SK-N-SH (cell line): ENCODE measurements around the gene LILRB4. TPM values are rescaled to one million over a fixed set of nuclear protein-coding genes. Genes with fewer than 3 reads are reported as not detected.

ENCODE experiments used
- CTCF ChIA-PET: fragments of 300-600, 350-600 bp; formaldehyde crosslinking; extraction: SDS; loops from one replicate; lab custom pipeline; 2021; lab: Yijun Ruan, JAX
- POLR2A ChIA-PET: fragments of 350-600 bp; sonication (Branson Sonifier 250); formaldehyde crosslinking; extraction: SDS; loops from one replicate; lab custom pipeline; 2020; ENCODE audit warnings: antibody characterized with exemption, inconsistent platforms; lab: Yijun Ruan, JAX
- DNase-seq: peaks from one replicate; pipeline ENCODE4 v3.0.0; 2012
- H2AFZ ChIP-seq: fragments of 200-600 bp; sonication (generic); 2 replicates; pipeline ENCODE4 v1.8.1; 2016; ENCODE audit warnings: antibody characterized with exemption, mild to moderate bottlenecking, low read depth
- H3F3A ChIP-seq: fragments of 200-600 bp; sonication (generic); replicated peaks from 2 replicates; pipeline ENCODE3; 2016; ENCODE audit warnings: antibody characterized with exemption, mild to moderate bottlenecking; ENCODE audit not compliant: insufficient read depth
- H3K27ac ChIP-seq, 2 experiments: fragments of 200-500 bp in 1 of 2; fragments of 200-600 bp in 1 of 2; sonication (Bioruptor generic) in 1 of 2; sonication (generic), shearing (Covaris generic) in 1 of 2; 2 replicates each; pipeline versions ENCODE4 v1.5.1 to v1.6.1; 2014 to 2016; ENCODE audit warnings: low read depth in 2 of 2, inconsistent platforms in 1 of 2, low read length in 1 of 2, mild to moderate bottlenecking in 1 of 2, mixed read lengths in 1 of 2
- H3K27me3 ChIP-seq: fragments of 200-600 bp; sonication (generic), shearing (Covaris generic); 2 replicates; pipeline ENCODE4 v1.6.1; 2016; ENCODE audit warnings: mixed run types; ENCODE audit not compliant: insufficient read depth
- H3K36me3 ChIP-seq, 2 experiments: fragments of 200-500 bp in 1 of 2; fragments of 200-600 bp in 1 of 2; sonication (Bioruptor generic) in 1 of 2; sonication (generic) in 1 of 2; replicated peaks in 1 of 2; 2 replicates each; pipeline versions ENCODE3 to v1.5.1; 2014 to 2016; ENCODE audit warnings: low read length in 1 of 2, mild to moderate bottlenecking in 1 of 2; ENCODE audit not compliant: insufficient read depth in 2 of 2, control insufficient read depth in 1 of 2
- H3K4me1 ChIP-seq, 2 experiments: fragments of 200-500 bp in 1 of 2; fragments of 200-600 bp in 1 of 2; sonication (Bioruptor generic) in 1 of 2; sonication (generic), shearing (Covaris generic) in 1 of 2; 2 replicates each; pipeline versions ENCODE4 v1.5.1 to v1.6.1; 2014 to 2016; ENCODE audit warnings: low read depth in 1 of 2, low read length in 1 of 2, mixed run types in 1 of 2; ENCODE audit not compliant: insufficient read depth in 2 of 2, control insufficient read depth in 1 of 2
- H3K4me2 ChIP-seq: fragments of 200-600 bp; sonication (generic), shearing (Covaris generic); 2 replicates; pipeline ENCODE4 v1.6.1; 2017; ENCODE audit warnings: mixed run types
- H3K4me3 ChIP-seq, 2 experiments: fragments of 200-500 bp in 1 of 2; fragments of 200-600 bp in 1 of 2; sonication (Bioruptor generic) in 1 of 2; sonication (generic), shearing (Covaris generic) in 1 of 2; 2 replicates each; pipeline versions ENCODE4 v1.5.1 to v1.8.1; 2014 to 2016; ENCODE audit warnings: low read depth in 2 of 2, inconsistent platforms in 1 of 2, low read length in 1 of 2, mild to moderate bottlenecking in 1 of 2, mixed read lengths in 1 of 2, moderate library complexity in 1 of 2
- H3K79me2 ChIP-seq: fragments of 200-600 bp; sonication (generic); 2 replicates; pipeline ENCODE4 v1.8.1; 2017; ENCODE audit warnings: mild to moderate bottlenecking; ENCODE audit not compliant: insufficient read depth
- H3K9ac ChIP-seq: fragments of 200-600 bp; sonication (generic); 2 replicates; pipeline ENCODE4 v1.6.1; 2017; ENCODE audit warnings: mixed run types
- H3K9me2 ChIP-seq: fragments of 200-600 bp; sonication (generic); 2 replicates; pipeline ENCODE4 v1.6.1; 2017; ENCODE audit warnings: mixed run types
- H3K9me3 ChIP-seq: fragments of 200-600 bp; sonication (generic); 2 replicates; pipeline ENCODE4 v1.6.1; 2017; ENCODE audit warnings: mixed run types, mild to moderate bottlenecking, moderate library complexity
- H4K20me1 ChIP-seq: fragments of 200-600 bp; sonication (generic); 2 replicates; pipeline ENCODE4 v1.6.1; 2017; ENCODE audit warnings: mild to moderate bottlenecking, mixed run types; ENCODE audit not compliant: insufficient read depth
- CHD2 ChIP-seq: fragments of 150-350 bp; IDR thresholded peaks from 2 replicates; pipeline ENCODE4 v1.6.1; 2018; ENCODE audit warnings: low read length; ENCODE audit not compliant: partially characterized antibody
- ELF1 ChIP-seq: IDR thresholded peaks from 2 replicates; pipeline ENCODE4 v1.4.0; 2012
- EP300 ChIP-seq, 2 experiments: IDR thresholded peaks; 2 replicates each; pipeline versions ENCODE4 v1.4.0 to v1.6.1; 2012; ENCODE audit warnings: borderline replicate concordance in 1 of 2, low read depth in 1 of 2, low read length in 1 of 2
- EZH2phosphoT487 ChIP-seq: fragments of 200-600 bp; sonication (generic); IDR thresholded peaks from 2 replicates; pipeline ENCODE4 v1.6.1; 2017; ENCODE audit warnings: low read depth, mixed run types, mild to moderate bottlenecking, antibody characterized with exemption, moderate library complexity, borderline replicate concordance
- FOXJ3 ChIP-seq: sonication (generic); formaldehyde crosslinking; IDR thresholded peaks from 2 replicates; pipeline ENCODE4 v1.5.1; 2020; ENCODE audit warnings: mild to moderate bottlenecking, missing genetic modification reagents
- GABPA ChIP-seq: IDR thresholded peaks from 2 replicates; pipeline ENCODE4 v1.4.0; 2012; ENCODE audit warnings: low read depth, mild to moderate bottlenecking
- GATA2 ChIP-seq: sonication (generic); formaldehyde crosslinking; IDR thresholded peaks from 2 replicates; pipeline ENCODE4 v1.5.0; 2020; ENCODE audit warnings: mild to moderate bottlenecking, missing genetic modification reagents
- MAX ChIP-seq: IDR thresholded peaks from 2 replicates; pipeline ENCODE4 v1.4.0; 2012; ENCODE audit warnings: low read depth
- MEF2A ChIP-seq: IDR thresholded peaks from 2 replicates; pipeline ENCODE4 v1.4.0; 2012; ENCODE audit warnings: low read depth, borderline replicate concordance
- MXI1 ChIP-seq: IDR thresholded peaks from 2 replicates; pipeline ENCODE4 v1.6.1; 2012; ENCODE audit warnings: mild to moderate bottlenecking, low read depth, low read length, improper control_type of control experiment
- NFIC ChIP-seq: IDR thresholded peaks from 2 replicates; pipeline ENCODE4 v1.4.0; 2012; ENCODE audit warnings: borderline replicate concordance
- NRF1 ChIP-seq: IDR thresholded peaks from 2 replicates; pipeline ENCODE4 v1.6.1; 2012; ENCODE audit warnings: low read depth, mild to moderate bottlenecking, low read length
- POLR2AphosphoS5 ChIP-seq: IDR thresholded peaks from 2 replicates; pipeline ENCODE4 v1.6.1; 2012; ENCODE audit warnings: low read depth, low read length
- RAD21 ChIP-seq: IDR thresholded peaks from 2 replicates; pipeline ENCODE4 v1.6.1; 2012; ENCODE audit warnings: mild to moderate bottlenecking, low read length
- RCOR1 ChIP-seq: fragments of 150-350 bp; IDR thresholded peaks from 2 replicates; pipeline ENCODE4 v1.6.1; 2017; ENCODE audit warnings: antibody characterized with exemption, low read length
- RFX5 ChIP-seq: IDR thresholded peaks from 2 replicates; pipeline ENCODE4 v1.6.1; 2012; ENCODE audit warnings: mild to moderate bottlenecking, improper control_type of control experiment, low read length
- RXRA ChIP-seq: IDR thresholded peaks from 2 replicates; pipeline ENCODE4 v1.4.0; 2012; ENCODE audit warnings: low read depth, mild to moderate bottlenecking, borderline replicate concordance
- SMC3 ChIP-seq: IDR thresholded peaks from 2 replicates; pipeline ENCODE4 v1.6.1; 2012; ENCODE audit warnings: low read depth, low read length, improper control_type of control experiment
- YY1 ChIP-seq: IDR thresholded peaks from 2 replicates; pipeline ENCODE4 v1.4.0; 2012; ENCODE audit warnings: low read depth, mild to moderate bottlenecking
- ZBTB33 ChIP-seq: IDR thresholded peaks from 2 replicates; pipeline ENCODE4 v1.4.0; 2012; ENCODE audit warnings: low read depth, borderline replicate concordance
- WGBS: methylation state at CpG from one replicate; pipeline ENCODE4 v1.1.6; 2017; ENCODE audit warnings: low lambda C conversion rate; 5-methylcytosine and 5-hydroxymethylcytosine counted together
- polyA plus RNA-seq, 3 experiments: library from polyadenylated mRNA; depleted of rRNA; stranded (reverse); fragments of >200 nt; gene quantifications; 2 replicates each; pipeline ENCODE4 v1.2.3, GENCODE V29; 2012

LILRB4 gene
- polyA plus RNA-seq, 1 of the 3 experiments (the other 2 are of a cell fraction), result not detected

- no peaks in the 10 kb centered on the region for H3K4me1 ChIP-seq
- H3K27ac ChIP-seq, result no peak overlapping the region
- H3K79me2 ChIP-seq, result no peaks in the 10 kb centered on the region
- H2AFZ ChIP-seq, result no peak overlapping the region
- ChIA-PET CTCF (interaction anchor here (1.2 to 6.1 kb wide), 6 partner anchors 10 to 183 kb away, joined by 3 to 48 read pairs (median 18); partner anchors contain the start of gene LILRB4), POLR2A (no interaction called here)
- H3F3A ChIP-seq, result no peaks in the 10 kb centered on the region
- 10% methylated on average over 1 of the region's 1 CpG for WGBS
- H3K27me3 ChIP-seq, result peaks cover 3% of the 10 kb centered on the region; the same call in 1 of the 2 replicates
- H3K36me3 ChIP-seq, result no peaks in the 10 kb centered on the region
- no peaks in the 10 kb centered on the region for H3K9me2 ChIP-seq
- no peaks in the 10 kb centered on the region for H3K9me3 ChIP-seq
- no peak overlapping the region for H3K9ac ChIP-seq
- no peaks in the 10 kb centered on the region for H4K20me1 ChIP-seq
- TF ChIP-seq GABPA, result no peak
- no peak for TF ChIP-seq MXI1
- no peak for TF ChIP-seq NRF1
- no peak for TF ChIP-seq NFIC
- no peak for TF ChIP-seq RXRA
- TF ChIP-seq EP300 (IDR thresholded peaks at IDR 0.05; ENCODE audit: borderline replicate concordance in 1 of 2, low read depth in 1 of 2, low read length in 1 of 2), result no peak
- no peak for TF ChIP-seq EZH2phosphoT487
- no peak for TF ChIP-seq MEF2A
- TF ChIP-seq ZBTB33, result no peak
- TF ChIP-seq POLR2AphosphoS5, result no peak
- no peak for TF ChIP-seq SMC3
- TF ChIP-seq FOXJ3 (CRISPR knock-in tag), result no peak
- no peak for TF ChIP-seq YY1
- TF ChIP-seq MAX, result no peak
- no peak for TF ChIP-seq RFX5
- no peak for TF ChIP-seq GATA2
- TF ChIP-seq RCOR1, result no peak
- TF ChIP-seq ELF1, result no peak
- TF ChIP-seq RAD21, result no peak
- TF ChIP-seq CHD2, result no peak
- TF ChIP-seq, all 33 proteins: peak for 0
- no peak for DNase-seq
- Histone ChIP-seq H3K4me2 (no peak overlapping the region), H3K4me3 (no peak overlapping the region)
Measured at GRCh38 chr19:54673222-54673621, 10.4 kb downstream of the LILRB4 start.
